GM21576 (cell line): Measurements from ENCODE around the gene KRT17.
"Not testable (repeated sequence)": the region's sequence is repeated elsewhere in the genome, so short reads cannot be mapped to it uniquely, and the experiment has no call there.

Experiments used
- ATAC-seq: cut with Tn5 transposase; IDR thresholded peaks from one replicate; pipeline ENCODE4 v1.9.1; 2021; ENCODE audit warnings: mild to moderate bottlenecking, moderate library complexity; ENCODE audit not compliant: unreplicated experiment

Gene KRT17

DNA sequence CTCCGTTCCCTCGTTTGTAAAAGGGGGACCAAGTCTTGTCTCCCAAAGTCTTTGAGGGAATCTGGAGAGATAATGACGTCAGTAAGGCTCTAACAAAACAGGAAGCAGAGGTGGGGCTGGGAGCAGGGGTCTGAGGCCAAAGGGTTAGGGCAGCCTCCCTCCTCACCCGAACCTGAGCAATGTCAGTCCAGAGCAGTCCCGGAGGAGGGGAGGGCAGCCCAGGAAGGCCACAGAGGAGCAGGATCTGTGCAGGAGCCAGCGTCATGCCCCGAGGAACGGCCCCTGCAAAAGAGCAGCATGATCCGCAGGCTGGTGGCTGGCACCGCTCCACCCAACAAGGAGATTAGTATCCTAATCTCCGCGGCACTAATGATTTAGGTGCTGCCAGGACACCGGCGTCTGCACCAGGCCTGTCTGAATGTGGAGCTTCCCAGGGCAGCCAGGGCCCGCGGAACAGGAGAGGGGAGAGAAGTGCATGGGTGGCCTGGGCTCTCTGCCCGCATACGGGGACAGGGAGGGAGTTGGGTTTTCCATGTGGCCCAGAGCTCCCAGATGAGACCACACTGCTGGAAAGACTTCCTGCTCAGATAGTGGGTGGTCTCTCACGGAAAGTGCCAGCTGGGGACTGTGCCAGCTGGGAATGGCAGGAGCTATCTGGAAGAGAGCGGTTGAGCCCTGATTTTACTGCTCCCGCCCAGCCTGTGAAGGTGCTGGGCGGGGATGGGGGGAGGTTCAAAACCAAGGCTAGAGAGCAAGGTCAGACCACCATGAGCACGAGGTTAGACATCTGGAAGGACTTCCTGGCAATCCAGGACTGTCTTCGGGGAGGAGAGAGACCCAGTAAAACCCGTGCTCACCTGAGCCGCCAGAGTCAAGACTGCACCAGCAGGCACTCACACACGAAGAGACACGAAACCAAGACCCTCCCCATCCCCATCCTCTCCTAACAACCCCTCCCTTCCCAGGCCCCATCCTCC is 11.0 kb upstream of the KRT17 start:
- ATAC-seq, result no peak

DNA sequence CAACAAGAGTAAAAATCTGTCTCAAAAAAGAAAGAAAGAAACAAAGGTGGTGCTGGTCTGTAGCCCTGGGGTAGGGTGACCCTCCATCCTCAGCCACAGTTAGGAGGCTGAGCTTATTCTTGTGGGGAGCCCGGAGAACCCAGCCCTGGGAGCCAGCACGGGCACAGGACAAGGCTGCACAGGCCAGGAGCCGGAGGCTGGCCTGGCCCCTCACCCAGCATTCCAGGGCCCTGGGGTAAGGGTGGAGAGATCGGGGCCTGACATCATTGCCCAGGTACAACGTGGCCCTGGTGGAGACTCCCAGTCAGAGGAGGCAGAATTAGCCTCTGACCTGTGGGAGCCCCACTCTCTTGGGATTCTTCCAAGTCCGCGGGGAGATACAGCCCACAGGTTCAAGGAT is 10.3 kb upstream of the KRT17 start:
- ATAC-seq, result no peak

- ATAC-seq, result no peak
These were observed 9.3 kb upstream of the KRT17 start for GRCh38 chr17:41633556-41634199.

GRCh38 chr17:41632482-41633105 is 8.2 kb upstream of the KRT17 start:
- no peak for ATAC-seq

GRCh38 chr17:41631898-41632285 is 7.5 kb upstream of the KRT17 start:
- no peak for ATAC-seq

DNA sequence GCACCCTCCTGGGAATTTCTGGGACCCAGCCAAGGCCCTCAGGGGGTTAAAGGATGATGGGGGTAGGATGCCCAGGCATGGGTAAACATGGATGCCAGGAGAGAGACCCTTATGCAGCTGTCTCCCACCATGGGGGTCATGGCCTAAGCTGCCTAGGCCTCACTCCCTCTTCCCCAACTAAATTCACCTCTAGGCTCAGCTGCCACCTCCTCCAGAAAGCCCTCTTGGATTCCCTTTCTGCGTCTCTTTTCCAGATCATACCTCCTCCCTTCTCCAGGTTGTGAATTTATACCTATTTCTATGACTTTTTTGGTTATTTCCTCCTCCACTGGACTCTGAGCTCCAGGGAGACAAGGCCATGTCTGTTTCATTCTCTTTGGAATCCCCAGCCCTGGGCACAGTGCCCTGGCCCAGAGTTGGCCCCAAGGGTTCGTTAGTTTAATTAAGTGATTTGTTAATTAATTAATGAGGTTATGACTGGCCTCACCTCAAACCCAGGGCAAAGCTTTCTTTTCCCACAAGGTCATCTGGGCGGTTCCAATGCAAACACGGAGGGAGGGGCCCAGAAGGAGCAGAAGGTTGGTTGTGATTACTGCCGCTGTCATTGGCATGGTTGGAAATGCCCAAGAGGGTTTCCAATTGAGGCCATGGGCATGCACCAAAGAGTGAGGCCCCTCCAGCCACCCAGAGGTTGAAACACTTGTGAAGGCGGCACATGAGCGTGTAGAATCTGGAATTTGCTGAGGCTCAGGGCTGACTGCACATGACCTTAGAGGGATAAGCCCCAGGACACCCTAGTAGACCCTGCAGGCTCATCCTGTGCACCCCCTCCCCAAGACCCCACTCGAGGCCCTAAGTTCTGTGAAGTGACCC is 6.9 kb upstream of the KRT17 start:
- no peak for ATAC-seq

GRCh38 chr17:41629826-41630670 is 5.7 kb upstream of the KRT17 start:
- ATAC-seq, result no peak

GRCh38 chr17:41629316-41629715 is 4.9 kb upstream of the KRT17 start:
- ATAC-seq, result no peak

DNA sequence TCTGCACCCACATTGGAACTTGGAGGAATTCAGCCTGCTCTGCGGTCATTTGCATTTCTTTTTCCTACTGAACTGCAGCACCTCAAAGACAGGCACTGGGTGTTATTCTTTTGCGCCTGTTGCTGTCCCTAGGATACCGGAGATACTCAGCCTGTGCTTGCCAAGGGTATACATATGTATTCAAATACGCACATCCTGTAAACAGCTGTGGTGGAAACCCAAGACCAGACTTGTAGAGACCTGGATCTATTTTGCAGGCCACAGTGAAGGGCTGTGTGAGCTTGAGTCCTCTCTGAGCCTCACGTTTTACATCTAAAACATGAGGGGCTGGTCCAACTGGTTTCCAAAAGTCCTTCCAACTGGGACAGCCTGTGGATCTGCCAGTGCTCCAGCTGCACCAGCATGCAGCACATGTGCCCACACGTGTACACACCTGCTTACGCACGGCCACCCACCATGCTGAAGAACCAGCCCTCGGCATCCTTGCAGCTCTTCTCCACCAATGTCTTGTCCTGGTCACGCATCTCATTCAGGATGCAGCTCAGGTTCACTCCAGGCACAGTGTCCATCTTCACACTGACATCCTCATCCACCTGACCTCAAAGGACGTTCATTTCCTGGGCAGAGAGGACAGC is 4.4 kb upstream of the KRT17 start:
- ATAC-seq, result not testable (repeated sequence)

- not testable (repeated sequence) for ATAC-seq
These were observed 3.6 kb upstream of the KRT17 start for GRCh38 chr17:41628073-41628370.

DNA sequence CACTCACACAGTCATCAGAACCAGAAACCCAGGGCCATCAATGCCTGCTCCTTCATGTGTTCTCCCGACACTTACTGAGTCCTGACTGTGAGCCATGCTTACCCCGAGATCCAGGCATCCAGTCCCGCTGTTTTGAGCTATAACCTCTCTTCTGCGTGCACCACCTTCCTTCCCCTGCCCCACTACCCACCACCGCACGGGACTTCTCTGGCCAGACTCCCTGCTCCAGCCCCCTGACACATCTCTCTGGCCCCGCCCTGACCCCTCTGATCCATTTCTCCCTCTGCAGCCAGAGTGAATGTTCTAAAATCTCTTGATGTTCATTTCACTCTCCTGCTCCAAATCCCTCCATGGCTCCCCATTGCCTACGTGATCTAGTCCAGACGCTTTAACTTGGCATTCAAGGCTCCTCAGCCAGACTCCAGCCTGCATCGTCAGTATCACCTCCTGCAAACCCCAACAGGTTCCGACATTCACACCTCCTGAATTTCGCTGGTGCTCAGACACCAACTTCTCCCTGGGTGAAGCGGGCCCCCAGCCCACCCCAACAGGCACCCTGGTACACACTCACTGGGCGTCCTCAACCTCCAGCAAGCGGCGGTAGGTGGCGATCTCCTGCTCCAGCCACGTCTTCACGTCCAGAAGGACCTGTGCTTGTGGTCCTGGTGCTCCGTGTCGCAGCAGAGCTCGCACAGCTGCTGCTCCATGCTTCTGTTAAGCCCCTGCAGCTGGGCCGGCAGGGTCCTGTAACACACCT is 3.1 kb upstream of the KRT17 start:
- ATAC-seq, result no peak

DNA sequence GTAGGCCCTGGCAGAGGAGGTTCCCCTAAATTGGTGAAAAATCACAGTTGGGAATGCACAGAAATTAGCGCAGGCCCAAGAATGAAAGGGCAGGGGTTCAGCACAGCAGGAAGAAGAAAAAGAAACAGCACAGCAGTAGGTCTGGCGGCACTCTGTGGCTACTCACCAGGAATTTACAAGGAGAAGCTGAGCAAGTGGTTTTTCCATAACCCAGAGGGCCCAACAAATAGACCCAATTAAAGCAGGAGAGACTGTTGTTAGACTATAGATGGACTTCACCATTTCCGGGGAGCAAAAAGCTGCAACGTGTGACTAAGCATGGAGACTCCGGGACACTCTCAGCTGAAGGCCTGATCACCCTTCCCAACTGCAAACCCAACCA is 2.5 kb upstream of the KRT17 start:
- ATAC-seq, result not testable (repeated sequence)

GRCh38 chr17:41626028-41626913 is 1.9 kb upstream of the KRT17 start:
- ATAC-seq, result not testable (repeated sequence)

GRCh38 chr17:41625602-41626001 is 1.2 kb upstream of the KRT17 start:
- no peak for ATAC-seq

DNA sequence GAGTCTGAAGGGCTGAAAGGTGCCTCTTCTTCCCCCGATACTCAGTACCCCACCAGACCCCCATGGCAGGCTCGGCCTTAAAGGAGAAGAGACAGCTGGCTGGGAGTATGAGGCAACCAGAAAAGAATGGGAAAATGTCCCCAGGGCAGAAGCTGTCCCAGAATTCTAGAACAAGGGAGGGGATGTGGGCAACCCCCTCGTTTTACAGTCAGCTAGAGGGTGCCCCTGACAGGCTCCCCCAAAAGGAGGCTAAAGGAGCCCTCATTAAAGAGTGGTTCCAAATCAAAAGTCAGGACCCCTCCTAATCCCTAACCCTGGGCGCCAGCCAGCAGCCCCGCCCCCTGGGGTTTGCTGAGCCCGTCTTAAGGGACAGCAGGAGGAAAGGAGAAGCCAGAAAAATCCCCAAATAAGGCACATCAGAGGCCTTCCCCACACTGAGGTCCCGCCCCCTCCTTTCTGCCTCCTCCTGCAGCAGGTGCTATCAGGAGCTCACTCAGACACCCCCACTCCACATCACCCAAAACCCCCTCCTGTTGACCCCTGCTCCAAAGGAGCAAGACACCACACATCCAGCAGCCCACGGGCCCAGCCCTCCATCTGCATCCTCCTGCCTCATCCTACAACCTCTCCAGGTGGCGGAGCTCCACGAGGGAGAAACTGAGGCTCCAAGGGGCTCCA is 1.1 kb downstream of the KRT17 start:
- ATAC-seq, result not testable (repeated sequence)

DNA sequence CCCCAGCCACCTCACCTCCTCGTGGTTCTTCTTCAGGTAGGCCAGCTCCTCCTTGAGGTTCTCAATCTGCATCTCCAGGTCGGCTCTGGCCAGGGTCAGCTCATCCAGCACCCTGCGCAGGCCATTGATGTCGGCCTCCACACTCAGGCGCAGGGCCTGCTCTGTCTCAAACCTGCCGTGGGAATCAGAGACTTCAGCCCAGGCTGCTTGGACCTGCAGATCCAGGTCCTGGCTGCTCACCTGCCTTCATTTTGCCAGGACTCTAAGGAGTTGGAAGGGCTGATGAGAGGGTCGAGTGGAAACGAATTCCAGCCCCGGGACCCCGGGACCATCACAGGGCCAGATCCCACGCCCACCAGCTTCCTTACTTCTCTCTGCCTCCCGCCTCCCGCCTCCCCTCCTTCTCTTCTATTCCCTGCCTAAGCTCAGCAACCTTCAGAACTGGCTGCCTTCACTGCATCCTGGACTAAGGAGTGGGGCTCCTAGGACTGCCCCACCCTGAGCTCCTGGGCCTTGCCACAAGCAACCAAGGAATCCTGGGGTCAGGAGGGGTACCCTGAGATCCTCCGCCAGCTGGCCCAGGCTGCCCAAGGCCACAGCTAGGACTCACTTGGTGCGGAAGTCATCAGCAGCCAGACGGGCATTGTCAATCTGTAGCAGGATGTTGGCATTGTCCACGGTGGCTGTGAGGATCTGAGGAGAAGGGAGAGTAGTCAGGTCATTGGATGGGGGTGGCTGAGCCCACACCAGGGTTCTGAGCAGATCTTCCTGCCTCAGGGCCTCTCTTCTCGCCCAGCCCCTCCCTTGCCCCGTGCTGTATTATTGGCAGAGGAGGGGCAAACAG is 1.8 kb downstream of the KRT17 start:
- ATAC-seq, result not testable (repeated sequence)
